GM21367 (cell line): Measurements from ENCODE around the gene HHAT.
A peak's percentile ranks its signal among the peaks of the same experiment; 100 is the strongest.
"Not testable (repeated sequence)": the region's sequence is repeated elsewhere in the genome, so short reads cannot be mapped to it uniquely, and the experiment has no call there.

Source experiments
- ATAC-seq: cut with Tn5 transposase; IDR thresholded peaks from one replicate; pipeline ENCODE4 v1.9.1; 2021; ENCODE audit not compliant: unreplicated experiment

Gene HHAT

DNA sequence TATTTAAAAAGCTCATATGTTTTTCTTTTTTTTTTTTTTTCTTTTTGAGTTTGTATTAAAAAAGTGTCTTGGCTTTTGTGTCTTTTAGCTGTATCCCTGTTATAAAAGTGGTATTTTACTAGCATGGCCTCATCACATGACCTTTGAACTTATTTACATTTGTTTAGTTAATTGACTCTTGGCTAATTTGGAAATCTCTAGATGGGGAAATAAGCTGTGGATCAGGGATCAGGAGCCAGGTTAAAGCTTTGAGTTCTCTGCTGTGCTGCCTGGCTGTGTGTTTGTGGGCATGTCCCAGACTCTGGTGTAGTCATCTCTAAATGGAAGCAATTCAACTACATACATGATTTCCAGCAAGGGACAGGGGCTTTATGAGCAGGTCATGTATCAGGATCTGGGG, 56.5 kb downstream of the HHAT start:
- ATAC-seq = no peak

DNA sequence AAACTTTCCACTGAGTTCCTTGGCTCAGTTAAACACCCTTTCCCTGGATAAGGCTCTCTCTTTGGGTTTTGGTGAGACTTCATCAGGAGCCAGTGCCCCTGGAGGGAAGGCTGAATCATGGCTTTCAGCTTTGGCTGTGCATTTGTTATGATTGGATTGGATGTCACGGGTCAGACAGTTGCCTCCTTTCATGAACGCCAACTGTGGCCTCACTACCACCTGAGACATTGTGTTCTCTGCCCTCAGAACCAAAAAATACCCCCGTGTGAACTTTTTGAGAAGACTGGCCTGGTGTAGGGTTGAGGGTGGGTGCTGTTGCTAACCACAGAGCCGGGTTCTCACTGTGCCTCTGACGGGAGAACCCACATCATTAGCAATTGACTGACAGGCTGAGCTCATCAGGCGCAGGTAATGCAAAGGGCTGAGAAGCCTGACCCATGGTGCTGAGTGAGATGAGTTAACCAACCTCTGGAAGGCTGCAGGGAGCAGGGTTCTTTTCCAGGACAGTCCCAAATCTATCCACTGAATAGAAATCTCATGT, 65.6 kb downstream of the HHAT start:
- no peak for ATAC-seq

DNA sequence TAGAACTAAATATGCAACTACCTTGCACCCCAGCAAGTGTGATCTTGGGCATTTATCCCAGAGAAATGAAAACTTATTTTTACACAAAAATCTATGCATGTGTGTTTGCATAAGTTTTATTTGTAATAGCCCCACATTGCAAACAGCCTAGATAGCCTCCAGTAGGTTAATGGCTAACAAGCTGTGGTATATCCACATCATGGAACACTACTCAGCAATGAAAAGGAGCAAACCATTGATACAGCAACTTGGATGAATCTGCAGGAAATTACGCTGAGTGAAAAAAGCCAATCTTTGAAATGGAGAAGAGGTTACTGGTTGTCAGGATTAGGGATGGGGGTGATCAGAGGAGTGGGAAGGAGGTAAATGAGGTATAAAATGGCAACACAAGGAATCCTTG, 67.8 kb downstream of the HHAT start:
- ATAC-seq = no peak

DNA sequence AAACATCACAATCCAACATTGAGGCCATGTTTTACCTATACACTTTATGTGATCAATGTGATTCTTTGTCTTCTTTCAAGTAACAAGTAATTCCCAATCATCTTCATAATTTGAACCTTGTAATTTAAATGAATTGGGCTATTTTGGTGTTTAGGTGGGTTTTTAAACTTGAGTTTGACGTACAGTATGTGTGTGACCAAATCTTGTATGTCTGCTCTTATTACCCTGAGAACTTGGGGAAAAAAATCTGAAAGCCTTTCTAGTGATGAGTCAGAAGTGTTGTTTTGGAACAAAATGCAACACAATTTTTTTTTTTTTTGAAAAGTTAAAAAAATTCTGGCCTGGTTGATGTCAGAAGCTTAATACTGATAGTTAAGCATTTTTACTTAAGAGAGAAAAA, 68.5 kb downstream of the HHAT start:
- no peak for ATAC-seq

DNA sequence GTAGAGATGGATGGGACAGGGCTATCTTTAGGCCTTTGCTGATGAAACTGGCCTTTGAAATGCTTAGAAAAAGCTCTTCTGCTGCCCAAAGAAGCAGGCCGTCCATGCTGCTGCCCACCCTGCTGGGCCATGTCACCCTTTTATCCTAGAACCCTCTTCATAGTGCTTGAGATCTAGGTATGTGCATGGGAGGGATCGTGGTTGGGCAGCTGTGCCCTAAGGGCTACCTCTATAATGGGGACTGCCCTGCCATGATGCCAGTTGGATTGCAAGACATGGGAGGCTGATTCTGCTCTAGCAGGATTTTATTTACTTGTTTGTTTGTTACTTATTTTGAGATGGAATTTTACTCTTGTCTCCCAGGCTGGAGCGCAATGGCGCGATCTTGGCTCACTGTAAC, 69.0 kb downstream of the HHAT start:
- ATAC-seq = no peak

DNA sequence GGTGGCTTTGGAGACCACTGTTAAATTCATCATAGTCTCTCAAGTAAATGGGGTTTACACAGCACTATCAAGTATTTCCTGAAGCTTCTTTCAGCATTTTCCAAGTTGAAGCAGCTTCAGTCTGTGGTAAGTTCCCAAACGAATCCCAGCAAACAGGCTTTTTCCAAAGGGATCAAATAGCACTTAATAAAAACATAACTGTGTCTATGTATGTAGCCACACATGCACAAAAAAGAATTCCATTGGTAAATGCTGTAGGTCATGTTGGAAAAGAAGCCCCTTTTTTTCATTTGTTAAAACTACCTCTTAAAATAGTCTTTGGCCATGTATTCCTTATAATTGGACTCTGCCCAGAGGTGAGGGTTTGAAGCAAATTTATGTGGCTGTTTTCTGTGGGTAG, 69.8 kb downstream of the HHAT start:
- no peak for ATAC-seq

DNA sequence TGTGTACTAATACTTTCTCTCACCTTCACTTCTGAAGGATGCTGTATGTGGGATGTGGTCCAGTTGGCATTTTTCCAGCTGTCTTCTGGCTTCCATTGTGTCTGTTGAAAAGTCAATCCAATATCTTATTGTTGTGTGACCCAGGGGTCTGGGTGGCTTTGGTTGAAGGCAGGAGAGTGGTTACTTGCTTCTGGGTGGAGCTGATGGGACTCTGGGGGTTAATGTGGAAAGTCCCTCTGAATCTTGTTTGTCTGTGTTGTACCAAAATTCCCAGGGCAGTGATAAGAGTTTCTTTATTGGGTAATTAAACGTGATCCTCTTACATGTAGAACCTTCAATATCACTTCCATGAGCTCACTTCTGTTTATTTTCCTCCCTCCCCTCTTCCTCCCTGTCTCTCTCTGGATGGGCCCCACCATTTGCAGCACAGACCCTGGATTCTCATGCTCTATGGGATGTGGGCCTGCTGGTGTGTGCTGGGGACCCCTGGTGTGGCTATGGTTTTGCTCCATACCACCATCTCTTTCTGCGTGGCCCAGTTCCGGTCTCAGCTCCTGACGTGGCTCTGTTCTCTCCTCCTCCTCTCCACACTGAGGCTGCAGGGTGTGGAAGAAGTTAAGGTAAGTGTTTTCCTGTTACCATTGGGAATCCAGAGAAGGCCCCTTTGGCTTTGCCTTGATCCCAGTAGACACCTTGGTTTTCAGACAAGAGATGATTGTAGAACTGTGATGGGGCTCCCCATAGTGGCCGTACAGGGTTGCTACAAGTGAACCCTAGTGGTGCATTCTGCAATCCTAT, 71.5 kb downstream of the HHAT start:
- ATAC-seq = peak; percentile 91

DNA sequence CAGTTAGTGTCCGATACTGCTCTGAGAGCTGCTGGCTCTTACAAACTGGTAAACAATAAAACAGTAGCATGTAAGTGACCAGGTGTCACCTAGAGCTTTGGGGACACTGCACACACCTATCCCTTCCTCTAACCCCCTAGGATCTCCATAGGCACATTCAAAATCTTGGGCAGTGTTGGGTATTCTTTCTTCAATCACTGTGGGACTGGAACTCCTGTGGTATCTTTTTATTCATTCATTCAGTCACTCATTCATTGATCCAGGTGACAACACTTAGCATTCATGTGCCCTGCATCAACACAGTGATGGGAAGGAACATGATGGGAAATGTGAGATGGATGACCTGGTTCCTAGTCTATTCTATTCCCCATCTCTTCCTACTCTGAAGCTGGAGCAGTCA, 73.9 kb downstream of the HHAT start:
- no peak for ATAC-seq

DNA sequence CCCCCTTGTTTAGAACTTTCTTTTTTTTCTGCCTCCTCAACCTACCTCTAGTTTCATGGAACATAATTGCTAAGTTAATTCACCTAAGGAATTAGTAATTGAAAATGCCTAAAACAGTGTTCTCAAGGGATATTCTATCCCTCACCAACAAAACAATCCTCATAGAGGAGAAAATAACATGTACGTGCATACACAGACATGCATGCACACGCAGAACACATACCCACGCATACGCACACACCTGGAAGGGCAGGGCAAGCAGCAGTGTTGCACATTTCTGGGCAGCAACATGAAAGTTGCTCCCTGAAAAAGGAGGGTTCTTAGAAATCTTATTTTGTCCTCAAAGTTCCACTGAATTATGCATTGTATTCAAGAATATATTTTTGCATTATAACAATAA, 76.6 kb downstream of the HHAT start:
- no peak for ATAC-seq

DNA sequence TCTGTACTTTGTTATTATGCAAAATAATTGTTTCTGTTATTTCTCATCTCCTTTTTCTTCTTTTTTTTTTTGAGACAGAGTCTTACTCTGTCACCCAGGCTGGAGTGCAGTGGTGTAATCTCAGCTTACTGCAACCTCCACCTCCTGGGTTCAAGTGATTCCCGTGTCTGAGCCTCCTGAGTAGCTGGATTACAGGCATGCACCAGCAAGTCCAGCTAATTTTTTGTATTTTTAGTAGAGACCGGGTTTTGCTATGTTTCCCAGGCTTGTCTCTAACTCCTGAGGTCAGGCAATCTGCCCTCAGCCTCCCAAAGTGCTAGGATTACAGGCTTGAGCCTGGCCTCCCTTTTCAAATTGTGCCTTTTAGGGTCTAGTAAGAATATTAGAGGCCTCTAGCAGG, 77.6 kb downstream of the HHAT start:
- ATAC-seq = not testable (repeated sequence)

DNA sequence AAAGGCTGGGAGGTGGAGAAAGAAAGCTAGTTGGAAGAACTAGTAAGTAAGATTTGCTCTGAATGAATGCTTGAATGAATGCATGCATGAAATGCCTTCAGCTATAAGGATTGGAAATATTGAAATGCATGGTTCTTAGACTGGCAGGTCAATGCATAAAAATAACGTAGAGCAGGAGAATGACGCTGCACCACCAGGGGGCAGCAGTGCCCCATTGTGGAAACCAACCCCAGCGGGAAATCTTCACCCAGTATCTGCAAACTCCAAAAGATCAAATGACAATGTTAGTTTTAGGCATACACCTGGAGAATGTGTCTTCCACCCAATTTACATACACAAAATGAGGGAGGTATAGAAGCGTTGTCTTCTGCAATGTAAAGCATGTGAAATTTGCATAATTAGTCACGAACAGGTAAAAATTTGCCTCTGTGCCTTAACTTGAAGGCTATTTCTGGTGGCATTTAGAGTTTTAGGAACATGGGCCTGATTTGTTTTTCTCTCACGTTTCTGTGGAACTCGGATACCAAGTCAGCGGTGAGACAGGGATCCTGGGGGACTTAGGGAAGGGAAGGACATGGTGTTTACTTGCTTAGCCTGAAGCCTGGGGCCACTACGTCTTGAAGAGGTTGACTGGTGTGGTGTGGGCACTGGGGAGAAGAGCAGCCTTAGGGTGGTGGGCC, 78.6 kb downstream of the HHAT start:
- ATAC-seq = peak; percentile 88

DNA sequence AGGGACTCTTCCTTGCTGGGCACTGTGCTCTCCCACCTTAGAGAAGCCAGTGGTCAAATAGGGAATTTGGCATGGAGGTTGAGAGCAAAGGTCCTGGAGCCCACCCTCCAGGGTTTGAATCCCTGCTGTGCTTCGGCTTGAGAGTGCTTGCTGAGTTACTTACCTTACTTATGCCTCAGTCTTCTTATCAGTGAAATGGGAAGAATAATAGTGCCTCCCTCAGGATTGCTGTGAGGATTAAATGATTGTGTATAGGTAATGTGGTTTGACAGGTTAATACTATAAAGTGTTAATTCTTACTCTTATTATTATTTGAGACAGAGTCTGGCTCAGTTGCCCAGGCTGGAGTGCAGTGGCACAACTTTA, 79.2 kb downstream of the HHAT start:
- no peak for ATAC-seq

DNA sequence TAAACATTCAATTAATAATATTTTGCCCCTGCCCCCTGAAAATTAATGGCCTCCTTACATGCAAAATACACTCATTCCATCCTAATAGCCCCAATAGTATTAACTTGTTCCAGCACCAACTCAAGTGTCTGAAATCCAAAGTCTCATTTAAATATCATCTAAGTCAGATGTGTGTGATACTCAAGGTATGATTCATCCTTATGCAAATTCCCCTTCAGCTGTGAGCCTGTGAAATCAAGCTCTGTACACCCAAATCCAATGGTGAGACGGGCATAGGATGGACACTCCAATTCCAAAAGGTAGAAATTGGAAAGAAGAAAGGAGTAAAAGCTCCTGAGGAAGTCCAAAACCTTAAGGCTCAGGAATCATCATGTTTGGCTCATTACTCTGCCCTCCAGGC, 83.5 kb downstream of the HHAT start:
- ATAC-seq = no peak

DNA sequence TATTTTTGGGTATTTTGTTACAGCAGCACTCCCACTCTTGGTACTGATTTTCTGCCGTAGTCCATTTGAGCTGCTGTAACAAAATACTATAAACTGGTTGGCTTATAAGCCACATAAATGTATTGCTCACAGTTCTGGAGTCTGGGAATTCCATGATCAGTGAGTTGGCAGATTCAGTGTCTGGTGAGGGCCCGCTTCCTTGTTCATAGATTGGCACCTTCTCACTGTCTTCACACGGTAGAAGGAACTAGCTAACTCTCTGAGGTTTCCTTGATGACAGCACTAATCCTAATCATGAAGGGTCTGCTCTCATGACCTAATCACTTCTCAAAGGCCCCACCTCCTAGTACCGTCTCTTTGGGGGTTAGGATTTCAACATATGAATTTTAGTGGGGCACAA, 85.2 kb downstream of the HHAT start:
- ATAC-seq = no peak

DNA sequence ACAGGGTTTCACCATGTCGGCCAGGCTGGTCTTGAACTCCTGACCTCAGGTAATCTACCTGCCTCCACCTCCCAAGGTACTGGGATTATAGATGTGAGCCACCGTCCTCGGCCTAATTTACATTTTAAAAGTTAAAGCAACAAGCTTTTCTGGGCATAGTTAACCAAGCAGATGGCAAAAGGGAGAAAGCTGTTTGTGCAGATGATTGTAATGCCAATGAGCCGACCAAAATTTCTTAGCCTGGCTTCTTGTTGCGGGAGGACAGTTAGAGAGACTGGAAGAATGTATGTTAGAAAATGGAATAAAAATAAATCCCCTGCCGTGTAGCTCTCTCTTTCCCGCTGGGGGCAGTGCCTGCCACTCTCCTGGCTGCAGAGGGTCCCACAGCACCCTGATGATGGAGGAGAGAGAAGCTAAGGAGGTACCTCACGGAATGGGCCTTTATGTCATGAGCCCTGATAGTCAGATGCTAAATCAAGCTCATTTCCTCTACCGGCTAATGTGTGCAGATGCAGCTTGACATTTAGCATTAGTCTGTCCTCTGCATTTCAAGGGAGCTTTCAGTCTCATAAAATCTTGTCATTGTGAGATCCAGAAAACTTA, 87.2 kb downstream of the HHAT start:
- no peak for ATAC-seq

DNA sequence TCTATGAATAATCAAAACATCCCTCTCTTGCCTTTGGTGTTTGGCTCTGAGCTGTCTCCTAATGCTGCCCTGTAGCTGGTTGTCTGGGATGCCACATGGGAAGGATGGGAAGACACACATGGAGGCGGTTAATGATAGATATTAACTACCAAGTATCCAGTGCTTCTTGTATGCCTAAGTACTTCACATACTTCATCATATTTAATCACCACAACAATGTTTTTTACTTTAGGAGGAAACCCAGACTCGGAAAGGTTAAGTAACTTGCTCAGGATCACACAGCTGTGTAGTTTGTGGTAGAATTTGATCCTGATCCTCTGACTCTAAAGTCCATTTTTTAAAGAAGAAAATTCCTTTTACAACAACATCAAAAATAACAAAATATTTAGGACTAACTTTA, 88.0 kb downstream of the HHAT start:
- ATAC-seq = no peak

DNA sequence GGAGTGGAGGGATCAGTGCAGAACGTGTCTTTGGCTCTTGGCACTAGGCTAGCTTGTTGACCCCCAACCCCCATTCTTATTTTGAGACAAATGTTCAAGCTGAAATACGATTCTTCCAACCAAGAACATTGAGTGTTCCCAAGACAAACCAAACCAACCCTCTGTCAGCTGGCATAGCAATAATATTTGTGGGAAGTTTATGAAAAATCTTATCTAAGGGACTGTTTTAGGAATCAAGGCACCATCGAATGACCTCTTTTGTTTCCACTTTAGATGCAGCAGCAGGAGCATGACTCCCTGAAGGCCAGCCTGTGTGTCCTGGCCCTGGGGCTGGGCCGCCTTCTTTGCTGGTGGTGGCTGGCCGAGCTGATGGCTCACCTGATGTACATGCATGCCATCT, 89.2 kb downstream of the HHAT start:
- ATAC-seq = no peak

DNA sequence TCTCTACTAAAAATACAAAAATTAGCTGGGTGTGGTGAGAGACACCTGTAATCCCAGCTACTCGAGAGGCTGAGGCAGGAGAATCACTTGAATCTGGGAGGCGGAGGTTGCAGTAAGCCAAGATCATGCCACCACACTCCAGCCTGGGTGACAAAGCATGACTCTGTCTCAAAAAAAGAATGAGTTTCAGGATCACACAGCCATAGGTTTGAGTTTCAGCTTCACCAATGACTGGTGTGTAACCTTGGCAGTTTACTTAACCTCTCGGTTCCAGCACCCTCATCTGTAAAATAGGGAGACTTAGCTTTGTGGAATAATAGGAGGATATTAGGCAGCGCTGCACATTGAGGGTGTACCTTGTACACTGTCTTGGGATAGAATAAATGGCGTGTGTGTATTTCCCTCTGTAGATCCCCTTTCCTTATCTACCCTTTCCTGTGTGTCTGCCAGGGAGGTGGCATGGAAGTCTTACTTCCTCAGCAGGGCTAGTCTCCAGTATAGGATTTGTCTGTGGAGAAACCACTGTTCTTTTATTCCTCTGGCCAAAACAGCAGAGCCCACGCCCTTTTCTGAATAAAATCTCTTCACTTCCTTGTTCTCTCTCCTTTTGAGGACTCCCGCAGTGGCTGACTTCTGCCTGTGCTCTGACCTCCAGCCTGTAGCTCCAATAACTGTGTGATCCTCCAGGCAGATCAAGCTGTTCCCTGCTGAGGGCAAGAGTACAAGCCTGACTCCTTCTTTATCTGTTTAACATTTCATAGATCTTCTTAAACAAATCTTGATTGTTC, 90.4 kb downstream of the HHAT start:
- no peak for ATAC-seq

DNA sequence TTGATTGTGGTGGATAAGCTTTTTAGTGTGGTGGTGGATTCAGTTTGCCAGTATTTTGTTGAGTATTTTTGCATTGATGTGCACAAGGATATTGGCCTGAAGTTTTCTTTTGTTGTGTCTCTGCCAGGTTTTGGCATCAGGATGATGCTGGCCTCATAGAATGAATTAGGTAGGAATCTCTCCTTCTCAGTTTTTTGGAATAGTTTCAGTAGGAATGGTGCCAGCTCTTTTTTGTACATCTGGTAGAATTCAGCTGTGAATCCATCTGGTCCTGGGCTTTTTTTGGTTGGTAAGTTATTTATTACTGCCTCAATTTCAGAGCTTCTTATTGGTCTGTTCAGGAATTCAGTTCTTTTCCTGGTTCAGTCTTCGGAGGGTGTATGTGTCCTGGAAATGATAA, 98.0 kb downstream of the HHAT start:
- ATAC-seq = not testable (repeated sequence)

DNA sequence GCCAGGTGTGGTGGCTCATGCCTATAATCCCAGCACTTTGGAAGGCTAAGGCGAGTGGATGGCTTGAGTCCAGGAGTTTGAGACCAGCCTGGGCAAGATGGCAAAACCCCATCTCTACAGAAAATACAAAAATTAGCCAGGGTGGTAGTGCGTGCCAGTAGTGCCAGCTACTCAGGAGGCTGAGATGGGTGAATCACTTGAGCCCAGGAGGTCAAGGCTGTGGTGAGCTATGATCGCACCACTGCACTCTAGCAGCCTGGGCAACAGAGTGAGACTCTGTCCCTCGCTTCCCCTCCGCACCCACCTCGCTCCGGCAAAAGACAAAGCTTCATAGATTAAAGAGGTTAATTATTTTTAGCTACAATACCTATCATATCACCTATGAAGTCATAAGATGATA, 100.0 kb downstream of the HHAT start:
- no peak for ATAC-seq

DNA sequence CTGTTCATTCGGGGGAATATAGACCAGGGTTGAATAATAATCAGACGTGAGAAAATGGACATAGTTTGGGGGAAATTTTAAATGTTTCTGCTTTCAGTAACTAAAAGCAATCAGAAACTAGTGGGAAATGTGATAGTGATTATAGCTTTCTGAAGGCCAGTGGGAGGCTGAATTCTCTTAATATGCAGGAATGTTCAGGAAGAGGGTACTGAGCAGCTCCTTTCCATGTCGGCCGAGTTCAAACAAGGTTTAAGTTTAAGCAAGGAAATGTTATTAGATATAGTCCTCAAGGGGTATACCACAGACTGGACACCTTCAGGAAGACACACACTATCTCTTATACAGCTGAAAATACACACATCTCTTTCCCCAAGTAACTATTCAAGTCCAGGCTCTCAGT, 105.5 kb downstream of the HHAT start:
- no peak for ATAC-seq
